ENCODE measurements around the gene SLX1A. TPM values are rescaled to one million over a fixed set of nuclear protein-coding genes. Genes with fewer than 3 reads are reported as not detected.

SLX1A gene
- total and polyA plus RNA-seq, 10 of the 15 experiments (the other 5 are each of a cell fraction or from before 2014, with no cell fraction given), result 2.5 to 123 (median 28.9) TPM

DNA sequence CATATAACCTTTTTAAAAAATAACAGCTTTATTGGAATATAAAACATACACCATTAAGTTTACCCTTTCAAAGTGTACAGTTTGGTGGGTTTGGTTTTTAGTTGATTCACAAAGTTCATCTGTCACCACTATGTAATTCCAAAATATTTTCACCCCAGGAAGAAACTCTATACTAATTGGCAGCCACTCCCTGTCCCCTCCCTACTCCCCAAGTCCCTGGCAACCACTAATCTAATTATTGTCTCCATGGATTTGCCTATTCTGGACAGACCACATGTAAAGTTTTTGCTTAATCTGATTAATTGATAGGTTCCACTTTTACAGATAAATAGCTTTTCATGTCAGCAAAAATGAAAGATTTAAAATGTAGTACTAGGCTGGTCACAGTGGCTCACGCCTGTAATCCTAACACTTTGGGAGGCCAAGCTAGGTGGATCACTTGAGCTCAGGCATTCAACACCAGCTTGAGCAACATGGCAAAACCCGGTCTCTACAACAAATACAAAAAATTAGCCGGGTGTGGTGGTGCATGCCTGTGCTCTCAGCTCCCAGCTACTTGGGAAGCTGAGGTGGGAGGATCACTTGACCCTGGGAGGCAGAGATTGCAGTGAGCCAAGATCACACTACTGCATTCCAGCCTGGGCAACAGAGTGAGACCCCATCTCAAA lies 45.7 kb upstream of the SLX1A start:
- H3K79me2 ChIP-seq (ENCODE audit: control insufficient read depth, insufficient read depth, low read length), result no peaks in the 10 kb centered on the region
- H3K9ac ChIP-seq (ENCODE audit: control insufficient read depth, insufficient read depth, low read length), result no peak overlapping the region
- H3K36me3 ChIP-seq (ENCODE audit: control insufficient read depth in 2 of 2, insufficient read depth in 2 of 2, low read length in 1 of 2), result no peaks in the 10 kb centered on the region
- no peak overlapping the region for H3K4me3 ChIP-seq
- no peak overlapping the region for H3K27ac ChIP-seq (ENCODE audit: control insufficient read depth, insufficient read depth)
- H3K4me1 ChIP-seq (ENCODE audit: control insufficient read depth, insufficient read depth, low read length), result no peaks in the 10 kb centered on the region
- H2AFZ ChIP-seq (ENCODE audit: control insufficient read depth, low read depth, low read length), result no peak overlapping the region
- no TSS peak for BruUV-seq (replicated peaks)
- WGBS (ENCODE audit: insufficient coverage, insufficient replicate concordance, low lambda C conversion rate, missing lambda C conversion rate), result 52% methylated on average over 3 of the region's 3 CpGs
- in situ Hi-C loops (cut with MboI) (no loop called here), intact Hi-C loops (cut with micrococcal nuclease; ENCODE audit: unreplicated experiment) (no loop called here)
- peaks cover 6% of the 10 kb centered on the region for H3K9me3 ChIP-seq (replicated peaks; ENCODE audit: control insufficient read depth, insufficient read depth, low read length)
- ChIA-PET POLR2A (interaction anchor here (0.9 to 1.0 kb wide), 2 partner anchors 10 to 34 kb away, joined by 3 to 4 read pairs; no protein-coding TSS in a partner anchor), RAD21 (ENCODE audit: unreplicated experiment) (no interaction called here), CTCF (no interaction called here), SMC1A (ENCODE audit: uncharacterized antibody, unreplicated experiment) (interaction anchor here (0.8 to 1.0 kb wide), 3 partner anchors 8 to 27 kb away, joined by 3 read pairs; no protein-coding TSS in a partner anchor)
- no peaks in the 10 kb centered on the region for H3K27me3 ChIP-seq (replicated peaks in 1 of 2; ENCODE audit: control insufficient read depth in 2 of 2, insufficient read depth in 2 of 2, low read length in 1 of 2)
- DNase-seq (ENCODE audit: low read depth, low spot score) (no peak), FAIRE-seq (no peak), ATAC-seq (no peak)
- H4K20me1 ChIP-seq (ENCODE audit: control insufficient read depth, insufficient read depth), result no peaks in the 10 kb centered on the region
- no peak overlapping the region for H3K4me2 ChIP-seq (ENCODE audit: control insufficient read depth, insufficient read depth)
- TF ChIP-seq EED (IDR thresholded peaks at IDR 0.05; ENCODE audit: low read depth) (no peak), SIN3A (IDR thresholded peaks at IDR 0.05; ENCODE audit: low read depth, low read length) (no peak), HSF1 (IDR thresholded peaks at IDR 0.05; ENCODE audit: low read depth, low read length) (no peak), ZBTB4 (CRISPR knock-in tag; IDR thresholded peaks at IDR 0.05) (no peak), JUNB (IDR thresholded peaks at IDR 0.05) (no peak), IRF3 (IDR thresholded peaks at IDR 0.05) (no peak), SMARCA5 (IDR thresholded peaks at IDR 0.05) (no peak), EP300 (IDR thresholded peaks at IDR 0.05; ENCODE audit: borderline replicate concordance in 1 of 2, control insufficient read depth in 1 of 2, low read depth in 2 of 2, low read length in 2 of 2) (no peak), NFXL1 (IDR thresholded peaks at IDR 0.05; ENCODE audit: borderline replicate concordance) (no peak), SPI1 (IDR thresholded peaks at IDR 0.05; ENCODE audit: borderline replicate concordance, insufficient read depth, low read depth, low read length) (no peak), FOXK2 (IDR thresholded peaks at IDR 0.05) (no peak), TCF7 (IDR thresholded peaks at IDR 0.05; ENCODE audit: borderline replicate concordance) (no peak)
- TF ChIP-seq, protein P1, sequence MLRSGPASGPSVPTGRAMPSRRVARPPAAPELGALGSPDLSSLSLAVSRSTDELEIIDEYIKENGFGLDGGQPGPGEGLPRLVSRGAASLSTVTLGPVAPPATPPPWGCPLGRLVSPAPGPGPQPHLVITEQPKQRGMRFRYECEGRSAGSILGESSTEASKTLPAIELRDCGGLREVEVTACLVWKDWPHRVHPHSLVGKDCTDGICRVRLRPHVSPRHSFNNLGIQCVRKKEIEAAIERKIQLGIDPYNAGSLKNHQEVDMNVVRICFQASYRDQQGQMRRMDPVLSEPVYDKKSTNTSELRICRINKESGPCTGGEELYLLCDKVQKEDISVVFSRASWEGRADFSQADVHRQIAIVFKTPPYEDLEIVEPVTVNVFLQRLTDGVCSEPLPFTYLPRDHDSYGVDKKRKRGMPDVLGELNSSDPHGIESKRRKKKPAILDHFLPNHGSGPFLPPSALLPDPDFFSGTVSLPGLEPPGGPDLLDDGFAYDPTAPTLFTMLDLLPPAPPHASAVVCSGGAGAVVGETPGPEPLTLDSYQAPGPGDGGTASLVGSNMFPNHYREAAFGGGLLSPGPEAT (IDR thresholded peaks at IDR 0.05; ENCODE audit: low read depth), result no peak
- TF ChIP-seq, protein P2, sequence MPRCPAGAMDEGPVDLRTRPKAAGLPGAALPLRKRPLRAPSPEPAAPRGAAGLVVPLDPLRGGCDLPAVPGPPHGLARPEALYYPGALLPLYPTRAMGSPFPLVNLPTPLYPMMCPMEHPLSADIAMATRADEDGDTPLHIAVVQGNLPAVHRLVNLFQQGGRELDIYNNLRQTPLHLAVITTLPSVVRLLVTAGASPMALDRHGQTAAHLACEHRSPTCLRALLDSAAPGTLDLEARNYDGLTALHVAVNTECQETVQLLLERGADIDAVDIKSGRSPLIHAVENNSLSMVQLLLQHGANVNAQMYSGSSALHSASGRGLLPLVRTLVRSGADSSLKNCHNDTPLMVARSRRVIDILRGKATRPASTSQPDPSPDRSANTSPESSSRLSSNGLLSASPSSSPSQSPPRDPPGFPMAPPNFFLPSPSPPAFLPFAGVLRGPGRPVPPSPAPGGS (IDR thresholded peaks at IDR 0.05; ENCODE audit: borderline replicate concordance, insufficient read depth, low read depth, low read length, poor library complexity, severe bottlenecking), result no peak

Measured in GM12878 (cell line).